OCI-LY3 (cell line): ENCODE measurements around the gene METTL3.

Experiments
- CTCF ChIP-seq: fragments of 200-600, 300-600 bp; sonication (generic); IDR thresholded peaks from 2 replicates; pipeline ENCODE4 v1.5.1; 2014; ENCODE audit warnings: antibody characterized with exemption, low read length, low read depth
- EZH2phosphoT487 ChIP-seq: fragments of 200-600 bp; shearing (Covaris generic); IDR thresholded peaks from 2 replicates; pipeline ENCODE4 v1.6.1; 2018; ENCODE audit warnings: antibody characterized with exemption, mixed run types, low read depth

- TF ChIP-seq CTCF, result no peak
- no peak for TF ChIP-seq EZH2phosphoT487
Measured at GRCh38 chr14:21533294-21533693, 22.2 kb upstream of the METTL3 start.
